Measurements from ENCODE around the gene CYP20A1. TPM values are rescaled to one million over a fixed set of nuclear protein-coding genes. Genes with fewer than 3 reads are reported as not detected.

The CYP20A1 gene
- total and polyA plus RNA-seq, 2 of the 8 experiments (the other 6 are each of a cell fraction or from before 2014, with no cell fraction given), result 6.2 to 21.5 TPM

- TF ChIP-seq CEBPB (IDR thresholded peaks at IDR 0.05; ENCODE audit: low read depth, low read length) (no peak), ASH2L (IDR thresholded peaks at IDR 0.05; ENCODE audit: low read length) (no peak), FOSL1 (IDR thresholded peaks at IDR 0.05; ENCODE audit: insufficient read depth, low read depth, low read length) (no peak), POLR2A (IDR thresholded peaks at IDR 0.05; ENCODE audit: control extremely low read depth in 1 of 2, low read depth in 2 of 2, low read length in 2 of 2) (no peak)
- no peak overlapping the region for H3K4me3 ChIP-seq (ENCODE audit: extremely low read depth in 1 of 4, insufficient read depth in 2 of 4, low read depth in 3 of 4, low read length in 4 of 4)
- no peak overlapping the region for H3K4me2 ChIP-seq (ENCODE audit: insufficient read depth in 1 of 2, low read depth in 2 of 2, low read length in 2 of 2)
- no peak for FAIRE-seq
- H4K91ac ChIP-seq (replicated peaks; ENCODE audit: insufficient read length, low read length), result no peak overlapping the region
- H3K18ac ChIP-seq (ENCODE audit: extremely low read depth, low read length), result no peak overlapping the region
- POLR2A ChIA-PET (ENCODE audit: partially characterized antibody), result no interaction called here
- 91 to 100% methylated on average over 1 to 5 of the region's 5 CpGs for WGBS, 2 experiments (ENCODE audit: extremely low coverage in 1 of 2, insufficient coverage in 1 of 2, insufficient read length in 1 of 2, insufficient replicate concordance in 2 of 2, low coverage in 1 of 2, low lambda C conversion rate in 2 of 2, missing lambda C conversion rate in 1 of 2)
- no peak overlapping the region for H3K14ac ChIP-seq (ENCODE audit: insufficient read length)
- no peak overlapping the region for H2BK120ac ChIP-seq (replicated peaks; ENCODE audit: low read depth, low read length)
- H3K27ac ChIP-seq (ENCODE audit: low read depth, low read length), result no peak overlapping the region
- no peak overlapping the region for H2AK5ac ChIP-seq (ENCODE audit: low read depth, low read length)
- peaks cover 3% of the 10 kb centered on the region for H3K79me1 ChIP-seq (ENCODE audit: low read depth, low read length)
- H3K23me2 ChIP-seq (ENCODE audit: low read depth, low read length), result no peaks in the 10 kb centered on the region
- no peak overlapping the region for H2BK12ac ChIP-seq (ENCODE audit: low read depth, low read length)
- peaks cover 0 to 5% (median 0%) of the 10 kb centered on the region in 4 experiments; a peak in 1 of 8 replicates for H3K36me3 ChIP-seq (ENCODE audit: control insufficient read depth in 2 of 4, insufficient read depth in 4 of 4, low read length in 3 of 4)
- CTCF ChIA-PET (ENCODE audit: partially characterized antibody), result no interaction called here
- no peaks in the 10 kb centered on the region for H3K27me3 ChIP-seq (replicated peaks in 1 of 4; ENCODE audit: control insufficient read depth in 3 of 4, extremely low read depth in 1 of 4, insufficient read depth in 3 of 4, low read length in 3 of 4)
- no peak overlapping the region for H3K9ac ChIP-seq (replicated peaks in 1 of 4; ENCODE audit: extremely low read depth in 1 of 4, low read depth in 3 of 4, low read length in 3 of 4)
- H2BK20ac ChIP-seq (ENCODE audit: low read length), result no peak overlapping the region
- peaks cover 3 to 4% of the 10 kb centered on the region in 2 experiments for H4K20me1 ChIP-seq (replicated peaks in 1 of 2; ENCODE audit: control insufficient read depth in 1 of 2, insufficient read depth in 2 of 2, low read length in 2 of 2)
- H4K5ac ChIP-seq (ENCODE audit: insufficient read length, low read depth, low read length), result no peak overlapping the region
- H3K56ac ChIP-seq (replicated peaks; ENCODE audit: insufficient read length, low read depth, low read length), result no peak overlapping the region
- no peak for DNase-seq (ENCODE audit: low read depth in 1 of 2, low spot score in 2 of 2)
- H3K9me3 ChIP-seq (ENCODE audit: insufficient read depth in 2 of 2, low read depth in 1 of 2, low read length in 1 of 2), result no peaks in the 10 kb centered on the region
- H2BK5ac ChIP-seq (ENCODE audit: low read depth, low read length), result no peak overlapping the region
- no peak overlapping the region for H4K8ac ChIP-seq (ENCODE audit: extremely low read depth, insufficient read depth, low read length)
- H2AFZ ChIP-seq (ENCODE audit: low read length), result no peak overlapping the region
- H3K4me1 ChIP-seq (replicated peaks in 1 of 4; ENCODE audit: control insufficient read depth in 3 of 4, insufficient read depth in 4 of 4, low read length in 3 of 4), result no peaks in the 10 kb centered on the region
- no peak overlapping the region for H3K23ac ChIP-seq (ENCODE audit: insufficient read length)
- no peak overlapping the region for H3K4ac ChIP-seq (replicated peaks; ENCODE audit: insufficient read length, low read depth, low read length)
- H2BK15ac ChIP-seq (ENCODE audit: low read length), result no peak overlapping the region
- H3K79me2 ChIP-seq (ENCODE audit: control insufficient read depth in 1 of 2, insufficient read depth in 2 of 2, low read length in 2 of 2), result peaks cover 6 to 87% of the 10 kb centered on the region in 2 experiments
Observed at GRCh38 chr2:203352604-203353255, 113.9 kb downstream of the CYP20A1 start.
